GM19240 (cell line): ENCODE measurements around the gene ATP5F1D.

Source experiments
- DNase-seq: peaks from one replicate; pipeline ENCODE4 v3.0.0; 2011; ENCODE audit warnings: low spot score; ENCODE audit not compliant: insufficient read length

ATP5F1D gene

GRCh38 chr19:1257475-1258162 is 16.1 kb downstream of the ATP5F1D start:
- DNase-seq = no peak

DNA sequence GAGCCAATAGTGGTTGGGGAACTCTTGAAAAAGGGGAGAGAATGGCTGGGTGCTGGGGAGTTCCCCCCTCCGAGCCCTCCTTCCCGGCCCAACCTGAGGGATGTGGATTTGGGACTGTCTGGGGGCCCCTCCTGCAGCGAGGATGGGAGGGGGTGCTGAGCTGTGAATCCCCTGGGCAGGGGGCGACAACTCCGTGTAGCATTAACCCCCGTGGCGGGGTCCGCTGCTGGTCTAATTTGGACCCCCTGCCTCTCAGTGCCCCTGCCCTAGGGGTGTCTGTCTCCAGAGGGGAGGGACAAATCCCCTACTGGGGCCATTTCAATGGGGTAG is 16.6 kb downstream of the ATP5F1D start:
- DNase-seq = no peak

DNA sequence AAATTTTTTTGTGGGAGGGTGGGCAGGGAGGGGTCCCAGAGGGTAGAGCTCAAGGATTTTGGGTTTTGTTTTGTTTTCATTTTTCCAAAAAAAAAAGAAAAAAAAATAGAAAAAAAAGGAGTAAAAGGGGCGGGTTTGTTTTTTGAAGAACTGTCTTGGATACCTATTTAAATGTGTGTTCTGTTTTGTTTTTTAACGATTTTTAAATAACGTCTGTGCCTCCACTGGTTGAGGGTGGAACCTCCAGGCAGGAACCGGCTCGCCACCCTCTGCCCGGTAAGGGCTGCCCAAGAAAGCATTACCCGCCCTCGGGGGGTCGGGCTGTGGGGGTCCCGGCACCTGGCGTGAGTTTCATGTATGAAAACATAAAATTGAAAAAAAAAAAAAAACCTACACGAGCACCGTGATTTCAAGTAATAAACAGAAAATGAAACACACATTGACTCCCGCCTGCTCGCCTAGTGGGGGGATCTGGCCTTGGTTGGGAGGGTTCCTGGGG is 17.2 kb downstream of the ATP5F1D start:
- no peak for DNase-seq

- peak; percentile 70 for DNase-seq
Observed at GRCh38 chr19:1259206-1259875, 17.8 kb downstream of the ATP5F1D start.

- DNase-seq = no peak
Observed at GRCh38 chr19:1259876-1260748, 18.6 kb downstream of the ATP5F1D start.

DNA sequence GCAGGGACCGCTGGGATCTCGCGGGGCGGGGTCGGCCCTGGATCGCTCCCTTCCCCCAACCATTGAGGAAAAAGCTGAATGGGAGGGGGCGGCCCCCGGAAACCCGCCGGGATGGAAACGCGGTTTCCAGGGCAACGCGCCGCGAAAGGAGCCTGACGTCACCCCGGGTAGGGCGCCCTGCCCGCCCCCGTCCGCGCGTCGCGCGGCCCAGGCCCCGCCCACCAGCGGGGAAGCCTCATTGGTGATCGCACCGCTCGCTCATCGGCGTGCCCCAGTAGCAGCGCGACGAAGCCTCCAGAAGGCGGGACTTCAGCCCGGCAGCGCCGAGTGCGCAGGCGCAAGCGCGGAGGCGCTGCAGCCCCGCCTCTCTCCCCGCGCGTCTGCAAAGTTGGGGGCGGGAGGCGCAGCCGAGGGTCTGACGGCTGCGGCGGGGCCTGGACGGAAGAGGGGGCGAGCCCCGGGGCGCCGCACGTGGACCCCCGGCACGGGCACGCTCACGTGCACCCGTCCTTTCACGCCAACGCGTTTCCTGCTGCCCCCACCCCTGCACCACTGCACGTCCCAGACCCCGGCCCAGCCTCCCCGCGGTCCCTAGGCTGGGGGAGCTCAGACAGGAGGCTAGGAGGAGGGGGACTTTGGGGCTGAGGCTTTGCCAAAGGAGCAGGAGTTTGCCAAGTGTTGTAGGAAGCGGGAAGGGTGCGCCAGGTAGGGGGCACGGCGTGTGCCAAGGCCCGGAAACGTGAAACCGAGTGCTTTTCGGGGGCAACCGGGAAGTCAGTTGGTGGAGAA is 19.4 kb downstream of the ATP5F1D start:
- DNase-seq = peak; percentile 94

DNA sequence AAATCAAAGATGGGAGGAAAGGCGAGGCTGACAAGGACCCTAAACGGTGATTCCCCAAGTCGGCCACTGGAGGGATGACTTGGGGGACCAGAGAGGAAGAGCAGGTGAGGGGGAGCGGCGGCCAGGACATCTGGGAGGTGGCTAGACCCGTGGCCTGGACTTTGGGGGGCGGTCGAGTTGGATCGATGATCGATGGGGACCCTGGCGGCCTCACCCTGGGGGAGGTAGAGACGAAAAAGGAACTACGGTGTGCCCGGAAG is 19.9 kb downstream of the ATP5F1D start:
- no peak for DNase-seq

- DNase-seq = no peak
Observed at GRCh38 chr19:1261798-1262622, 20.5 kb downstream of the ATP5F1D start.

DNA sequence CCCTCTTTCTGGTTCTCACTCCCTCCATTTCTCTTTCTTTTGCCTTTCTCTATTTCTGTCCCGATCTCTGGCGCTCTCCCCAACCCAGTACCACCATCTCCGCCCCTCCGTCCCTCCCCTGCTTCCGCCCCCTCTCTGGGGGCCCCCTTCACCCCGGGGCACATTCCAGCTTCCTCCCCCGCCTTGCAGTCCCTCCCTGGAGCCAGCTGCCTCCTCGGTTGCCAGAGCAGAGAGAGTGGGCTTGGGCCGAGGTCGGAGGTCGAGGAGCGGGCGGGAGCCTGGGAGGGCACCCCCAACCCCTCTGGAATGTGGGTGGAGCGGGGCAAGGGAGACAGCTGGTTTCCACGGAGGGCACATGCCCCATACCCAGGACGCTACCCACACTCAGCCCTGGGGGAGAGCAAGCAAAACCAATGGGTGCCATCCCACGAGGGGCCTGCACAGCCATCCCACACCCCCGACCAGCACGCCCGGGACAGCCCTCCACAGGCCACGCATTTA is 21.1 kb downstream of the ATP5F1D start:
- no peak for DNase-seq

DNA sequence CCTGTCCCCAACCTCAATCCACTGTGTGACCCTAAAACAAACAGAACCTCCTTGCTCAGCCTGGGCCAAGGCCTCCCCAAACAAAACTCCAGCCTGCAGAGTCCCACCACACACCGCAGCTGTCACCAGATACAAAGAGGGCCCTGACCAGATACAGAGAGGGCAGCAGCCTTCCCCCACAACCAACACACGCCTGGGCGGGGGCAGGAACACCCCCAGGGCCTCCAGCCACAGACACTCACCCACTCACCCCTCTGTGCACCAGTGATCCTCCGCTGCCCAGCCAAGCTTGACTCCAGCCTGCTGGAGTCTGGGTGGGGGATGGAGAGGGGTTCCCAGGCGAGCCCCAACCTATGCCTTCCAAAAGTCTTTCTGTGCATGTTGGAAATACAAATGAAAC is 21.6 kb downstream of the ATP5F1D start:
- DNase-seq = no peak

GRCh38 chr19:1264801-1265614 is 23.5 kb downstream of the ATP5F1D start:
- no peak for DNase-seq

DNA sequence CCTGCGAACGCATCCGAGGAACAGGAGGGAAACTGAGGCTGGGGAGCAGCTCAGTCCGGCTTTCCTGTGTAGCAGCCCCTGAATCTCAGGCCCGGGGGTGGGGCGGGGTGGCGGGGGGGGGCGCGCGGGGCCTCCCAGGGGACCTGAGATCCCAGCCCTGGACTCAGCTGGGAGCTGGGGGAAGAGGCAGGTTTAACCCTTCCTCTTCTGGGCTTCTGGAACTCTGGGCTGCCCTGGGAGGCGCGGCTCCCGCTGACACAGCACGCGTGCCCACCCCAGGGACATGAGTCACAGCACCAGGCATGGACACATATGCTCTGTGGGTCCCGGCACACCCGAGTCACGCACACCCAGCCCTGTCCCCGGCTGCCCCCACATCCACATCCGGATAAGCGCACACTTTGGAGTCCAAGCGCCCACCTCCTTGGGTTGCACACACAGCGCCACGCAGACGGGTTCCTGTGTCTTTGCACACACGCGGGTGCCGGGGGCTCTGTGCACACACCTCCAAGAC is 24.1 kb downstream of the ATP5F1D start:
- DNase-seq = no peak

- no peak for DNase-seq
Observed at GRCh38 chr19:1266129-1266915, 24.8 kb downstream of the ATP5F1D start.

- DNase-seq = no peak
Observed at GRCh38 chr19:1266916-1267476, 25.4 kb downstream of the ATP5F1D start.

- DNase-seq = no peak
Observed at GRCh38 chr19:1267477-1268225, 26.1 kb downstream of the ATP5F1D start.

GRCh38 chr19:1268226-1269064 is 26.9 kb downstream of the ATP5F1D start:
- DNase-seq = no peak

- peak; percentile 97 for DNase-seq
Observed at GRCh38 chr19:1269065-1269477, 27.5 kb downstream of the ATP5F1D start, which contains the start of gene CIRBP. Gene CIRBP, plus strand, starts transcription at chr19:1269332. Its CDS starts 1,602 bp downstream, at chr19:1270934.
